ENCODE results near the gene RHOC.
"Not testable (repeated sequence)": the region's sequence is repeated elsewhere in the genome, so short reads cannot be mapped to it uniquely, and the experiment has no call there.

RHOC gene

DNA sequence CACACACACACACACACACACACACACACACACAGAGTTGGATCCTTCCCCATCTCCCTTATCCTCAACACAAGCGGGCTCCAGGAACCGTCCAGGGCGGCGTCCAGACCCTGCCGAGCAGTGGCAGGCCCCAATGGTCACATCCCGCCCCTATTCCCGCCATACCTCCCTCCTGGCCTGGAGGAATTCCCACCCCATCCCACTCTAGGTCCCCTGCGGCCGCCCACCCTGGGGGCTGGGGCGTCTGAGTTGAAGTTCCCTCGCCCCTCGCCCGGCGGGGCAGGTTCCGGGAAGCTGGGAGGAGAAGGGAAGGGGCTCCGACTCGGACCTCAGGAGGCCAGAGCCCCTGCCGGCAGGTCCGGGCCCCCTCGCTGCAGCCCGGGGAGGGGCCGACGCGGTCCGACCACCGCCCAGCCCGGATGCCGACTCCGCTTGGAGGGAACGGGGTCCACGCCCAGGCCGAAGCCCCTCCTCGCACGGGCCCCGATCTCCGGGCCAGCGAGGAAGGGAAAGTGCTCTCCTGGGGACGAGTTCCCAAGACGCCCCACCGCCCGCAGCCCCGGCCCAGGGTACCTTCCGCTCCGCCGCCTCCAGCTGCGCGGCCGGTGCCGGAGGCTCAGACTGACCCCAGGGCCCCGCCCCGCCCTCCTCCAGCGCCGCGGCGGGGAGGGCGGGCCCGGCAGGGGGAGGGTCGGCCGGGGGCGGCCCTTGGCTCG, at the start of gene RHOC:
Gene RHOC, minus strand, starts transcription at position 623 of the 716 bp plus-strand sequence. CDS start 3,328 bp downstream, outside the sequence.
- peak; percentile 88 for DNase-seq (ENCODE audit: low spot score)

DNA sequence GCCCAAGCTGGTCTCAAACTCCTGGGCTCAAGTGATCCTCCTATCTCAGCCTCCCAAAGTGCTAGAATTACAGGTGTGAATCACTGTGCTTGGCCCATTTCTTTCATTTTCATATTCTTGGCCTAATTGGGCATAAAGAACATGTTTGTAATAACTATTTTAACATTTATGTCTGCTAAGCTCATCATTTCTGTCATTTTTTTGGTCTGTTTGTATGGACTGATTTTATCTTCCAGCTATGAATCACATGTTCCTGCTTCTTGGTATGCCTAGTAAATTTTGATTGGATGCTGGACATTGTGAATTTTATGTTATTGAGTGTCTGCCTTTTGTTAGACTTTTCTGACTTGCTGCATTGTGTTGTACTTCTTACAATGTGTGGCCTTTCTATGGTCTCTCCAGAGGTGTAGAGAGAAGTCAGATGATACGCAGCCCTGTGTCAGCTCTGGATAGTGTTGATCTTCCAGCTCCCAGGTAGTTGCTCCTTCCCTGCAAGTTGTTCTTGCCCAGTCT, 47.2 kb upstream of the RHOC start:
- no peak for DNase-seq (ENCODE audit: low spot score)

DNA sequence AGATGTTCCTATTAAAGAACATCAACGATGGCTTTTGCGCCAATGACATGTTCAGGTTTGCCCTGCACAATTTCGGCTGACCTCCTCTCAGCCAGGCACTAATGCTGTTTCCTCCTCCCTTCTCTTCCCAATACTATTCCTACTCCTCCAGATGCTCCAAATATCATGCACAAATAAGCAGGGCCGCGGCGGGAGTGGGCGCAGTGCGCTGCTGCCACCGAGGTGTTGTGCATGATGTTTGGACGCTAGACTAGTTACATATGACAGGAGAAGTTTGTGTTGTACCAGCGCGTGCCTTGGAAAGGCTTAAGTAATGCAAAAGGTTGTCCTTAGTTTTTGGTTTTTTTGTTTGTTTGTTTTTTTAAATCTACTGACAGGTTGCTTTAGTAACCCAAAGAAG, 41.5 kb upstream of the RHOC start:
- DNase-seq (ENCODE audit: low spot score): no peak

DNA sequence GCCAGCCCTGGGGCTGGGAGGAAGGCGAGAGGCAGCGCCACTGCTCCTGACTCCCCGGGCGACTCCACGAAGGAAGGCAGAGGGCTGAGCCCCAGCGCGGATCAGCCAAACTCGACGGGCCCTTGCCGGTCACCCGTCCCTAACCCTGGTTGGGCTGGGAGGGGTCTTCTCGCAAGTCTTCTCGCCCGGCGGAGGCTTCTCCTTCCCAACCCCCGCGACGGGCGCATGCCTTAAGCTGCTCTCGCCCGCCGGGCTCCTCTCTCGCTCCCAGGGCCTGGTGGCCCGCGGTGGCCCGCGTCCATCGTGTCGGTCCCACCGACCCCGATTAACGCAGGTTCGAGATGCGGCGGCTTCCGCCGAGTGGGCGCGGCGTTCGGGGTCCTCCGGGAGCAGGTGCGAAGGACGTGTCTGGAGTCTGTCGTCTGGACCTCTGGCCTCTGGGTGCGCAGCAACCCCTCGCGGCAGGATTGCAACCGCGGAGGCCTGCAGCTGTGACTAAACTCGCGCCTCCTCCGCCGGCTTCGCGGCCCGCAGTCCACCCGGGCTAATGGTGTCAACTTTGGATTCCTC, 37.2 kb upstream of the RHOC start:
- peak; percentile 78 for DNase-seq (ENCODE audit: low spot score)

DNA sequence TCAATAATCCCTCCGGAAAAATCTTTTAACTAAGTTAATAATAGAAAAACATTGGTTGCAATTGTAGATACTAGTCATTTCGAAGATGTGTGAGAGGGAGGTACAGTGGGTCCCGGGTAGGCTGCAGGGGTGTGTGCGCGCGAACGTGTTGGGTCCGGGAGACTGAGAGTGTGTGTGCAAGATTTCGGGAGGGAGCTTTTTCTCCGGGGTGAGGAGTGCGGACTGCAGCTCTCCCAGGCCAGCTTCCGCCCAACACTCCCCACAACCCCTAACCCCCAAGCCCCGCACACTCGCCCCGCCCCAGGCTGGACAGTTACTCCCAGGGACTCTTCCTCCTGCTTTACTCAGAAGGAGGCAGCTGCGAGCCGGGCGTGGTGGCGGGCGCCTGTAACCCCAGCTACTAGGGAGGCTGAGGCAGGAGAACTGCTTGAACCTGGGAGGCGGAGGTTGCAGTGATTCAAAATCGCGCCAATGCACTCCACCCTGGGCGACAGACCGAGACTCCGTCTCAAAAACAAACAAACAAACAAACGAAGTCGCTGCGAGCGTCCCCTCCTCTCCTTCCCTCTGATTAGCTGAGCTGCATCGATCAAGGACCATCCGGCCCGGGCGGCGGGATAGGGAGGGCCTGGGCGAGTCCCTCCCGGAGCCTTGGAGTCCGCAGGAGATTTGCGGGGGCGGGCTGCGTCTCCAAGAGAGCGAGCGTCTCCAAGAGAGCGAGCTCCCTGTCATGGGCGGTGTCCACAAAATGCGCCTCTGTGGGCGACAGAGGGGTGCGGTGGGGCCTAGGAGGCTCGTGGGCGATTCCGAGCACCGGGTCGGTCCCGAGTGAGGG, 36.5 kb upstream of the RHOC start:
- no peak for DNase-seq (ENCODE audit: low spot score)

DNA sequence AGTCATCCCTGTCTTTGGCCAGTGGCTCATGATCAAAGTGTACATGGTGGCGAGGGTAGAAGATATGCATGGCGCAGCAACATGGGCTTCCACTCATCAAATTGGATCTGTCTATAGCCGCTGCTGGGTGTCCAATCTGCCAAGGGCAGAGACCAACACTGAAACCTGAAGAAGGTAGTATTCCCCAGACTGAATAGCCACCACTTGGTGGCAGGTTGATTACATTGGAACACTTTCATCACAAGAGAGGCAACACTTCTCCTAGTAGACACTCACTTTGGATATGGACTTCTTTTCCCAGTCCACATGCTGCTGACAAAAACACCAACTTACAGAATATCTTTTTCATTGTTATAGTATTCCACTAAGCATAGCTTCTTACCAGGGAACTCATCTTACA, 30.6 kb upstream of the RHOC start:
- no peak for DNase-seq (ENCODE audit: low spot score)

DNA sequence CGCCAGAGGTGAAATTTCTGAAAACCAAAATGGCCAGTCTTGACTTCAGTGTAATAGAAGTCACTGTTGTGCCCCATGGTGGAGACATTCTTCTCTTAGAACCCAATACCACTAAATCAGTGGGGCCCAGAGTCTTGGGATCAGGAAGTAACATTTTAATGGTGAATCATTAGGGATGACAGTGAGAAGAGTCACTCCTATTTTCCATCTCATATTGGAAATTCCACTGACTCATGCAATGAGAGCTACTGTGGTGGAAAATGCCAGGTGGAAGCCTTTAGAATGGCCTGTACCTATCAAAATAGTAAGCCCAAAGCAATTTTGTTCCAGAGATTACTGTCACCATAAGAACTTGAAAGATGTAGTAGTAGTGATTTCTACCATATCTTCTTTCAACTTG, 28.8 kb upstream of the RHOC start:
- DNase-seq (ENCODE audit: low spot score): peak; percentile 83

DNA sequence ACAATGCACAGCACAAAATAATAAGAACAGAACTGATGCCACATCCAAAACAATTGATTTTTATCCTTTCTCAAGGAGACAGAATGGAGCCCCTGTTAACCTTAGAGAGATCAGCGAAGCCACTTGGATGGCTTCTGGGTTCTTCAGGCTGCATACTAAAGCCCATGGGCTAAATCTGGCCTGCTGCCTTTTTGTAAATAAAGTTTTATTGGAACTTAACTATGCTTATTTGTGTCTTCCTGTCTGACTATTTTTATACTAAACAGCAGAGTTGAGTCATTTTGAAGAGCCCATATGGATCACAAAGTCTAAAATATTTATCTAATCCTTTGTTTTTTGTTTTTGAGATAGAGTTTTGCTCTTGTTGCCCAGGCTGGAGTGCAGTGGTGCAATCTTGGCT, 24.5 kb upstream of the RHOC start:
- no peak for DNase-seq (ENCODE audit: low spot score)

DNA sequence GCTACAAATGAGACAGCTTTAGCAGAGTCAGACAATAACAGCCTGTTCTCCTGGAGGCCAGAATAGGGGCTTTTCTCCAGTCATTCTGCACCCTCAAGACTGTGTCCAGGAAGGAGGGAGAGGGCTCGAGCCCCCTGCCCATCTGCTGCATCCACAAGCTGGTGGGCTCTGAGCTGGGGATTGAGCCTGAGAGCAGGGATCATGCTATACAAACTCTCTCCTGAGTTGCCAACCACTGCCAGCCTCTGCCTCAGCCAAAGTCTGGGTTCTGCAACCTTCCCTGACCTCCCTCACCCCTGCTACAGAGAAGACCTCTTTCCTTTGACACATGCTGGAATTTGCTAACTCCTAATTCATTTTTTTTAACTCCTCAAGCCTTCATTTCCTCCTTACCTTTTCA, 23.0 kb upstream of the RHOC start:
- no peak for DNase-seq (ENCODE audit: low spot score)

DNA sequence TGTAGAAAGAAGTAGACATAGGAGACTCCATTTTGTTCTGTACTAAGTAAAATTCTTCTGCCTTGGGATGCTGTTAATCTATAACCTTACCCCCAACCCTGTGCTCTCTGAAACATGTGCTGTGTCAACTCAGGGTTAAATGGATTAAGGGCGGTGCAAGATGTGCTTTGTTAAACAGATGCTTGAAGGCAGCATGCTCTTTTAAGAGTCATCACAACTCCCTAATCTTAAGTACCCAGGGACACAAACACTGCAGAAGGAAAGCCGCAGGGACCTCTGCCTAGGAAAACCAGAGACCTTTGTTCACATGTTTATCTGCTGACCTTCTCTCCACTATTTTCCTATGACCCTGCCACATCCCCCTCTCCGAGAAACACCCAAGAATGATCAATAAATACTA, 22.1 kb upstream of the RHOC start:
- not testable (repeated sequence) for DNase-seq (ENCODE audit: low spot score)

DNA sequence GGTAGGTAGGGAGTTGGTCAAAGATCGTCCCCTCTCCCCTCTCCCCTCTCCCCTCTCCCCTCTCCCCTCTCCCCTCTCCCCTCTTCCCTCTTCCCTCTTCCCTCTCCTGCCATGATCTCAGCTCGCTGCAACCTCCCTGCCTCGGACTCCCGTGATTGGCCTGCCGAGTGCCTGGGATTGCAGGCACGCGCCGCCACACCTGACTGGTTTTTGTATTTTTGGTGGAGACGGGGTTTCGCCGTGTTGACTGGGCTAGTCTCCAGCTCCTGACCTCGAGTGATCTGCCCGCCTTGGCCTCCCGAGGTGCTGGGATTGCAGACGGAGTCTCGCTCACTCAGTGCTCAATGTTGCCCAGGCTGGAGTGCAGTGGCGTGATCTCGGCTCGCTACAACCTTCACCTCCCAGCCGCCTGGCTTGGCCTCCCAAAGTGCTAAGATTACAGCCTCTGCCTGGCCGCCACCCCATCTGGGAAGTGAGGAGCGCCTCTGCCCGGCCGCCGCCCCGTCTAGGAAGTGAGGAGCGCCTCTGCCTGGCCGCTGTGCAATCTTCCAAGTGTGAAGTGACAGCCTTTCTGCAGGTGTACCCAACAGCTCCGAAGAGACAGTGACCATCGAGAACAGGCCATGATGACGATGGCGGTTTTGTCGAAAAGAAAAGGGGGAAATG, 21.5 kb upstream of the RHOC start:
- DNase-seq (ENCODE audit: low spot score): not testable (repeated sequence)

DNA sequence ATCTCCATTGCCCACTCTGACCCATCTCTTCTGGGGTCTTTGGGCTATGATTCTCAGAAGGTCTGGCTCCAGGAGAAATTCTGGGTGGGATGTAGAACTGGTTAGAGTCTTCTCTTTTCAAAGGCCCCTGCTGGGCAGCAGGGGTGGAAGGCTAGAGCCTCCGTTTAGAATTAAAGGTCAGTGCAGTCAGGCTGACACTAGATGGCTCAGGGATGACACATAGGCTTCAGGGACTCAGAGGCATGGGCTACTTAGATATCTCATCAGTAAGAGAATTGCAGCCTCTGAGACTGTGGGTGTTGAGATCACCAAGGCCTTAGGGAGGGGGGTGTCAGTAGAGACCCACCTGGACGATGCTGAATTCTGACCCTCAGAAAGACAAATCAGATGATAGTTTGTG, 20.8 kb upstream of the RHOC start:
- DNase-seq (ENCODE audit: low spot score): peak; percentile 45

DNA sequence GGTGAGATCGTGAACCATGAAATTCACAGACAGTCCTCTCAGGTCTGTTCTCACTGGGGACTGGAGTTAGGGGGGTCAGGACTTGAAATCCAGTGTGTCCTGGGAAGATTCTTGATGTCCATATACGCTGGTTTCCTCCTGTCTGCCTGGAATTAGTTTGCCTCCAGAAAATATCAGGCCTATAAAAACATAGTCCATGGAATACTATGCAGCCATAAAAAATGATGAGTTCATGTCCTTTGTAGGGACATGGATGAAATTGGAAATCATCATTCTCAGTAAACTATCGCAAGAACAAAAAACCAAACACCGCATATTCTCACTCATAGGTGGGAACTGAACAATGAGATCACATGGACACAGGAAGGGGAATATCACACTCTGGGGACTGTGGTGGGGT, 17.3 kb upstream of the RHOC start:
- not testable (repeated sequence) for DNase-seq (ENCODE audit: low spot score)

DNA sequence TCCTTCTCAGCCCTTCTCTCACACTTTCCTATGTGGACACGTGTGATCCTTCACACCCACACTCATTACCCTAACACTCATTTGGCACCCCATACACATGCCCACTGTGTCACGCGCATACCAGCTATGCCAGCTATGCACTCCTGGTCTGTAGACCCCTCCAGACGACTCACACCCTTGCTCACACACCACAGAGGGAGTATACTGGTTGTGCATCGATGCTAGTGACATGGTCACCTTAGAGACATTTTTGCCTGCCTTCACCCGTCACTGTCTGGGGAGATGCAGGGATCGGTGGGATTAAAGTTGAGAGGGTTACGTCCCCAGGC, 16.5 kb upstream of the RHOC start:
- DNase-seq (ENCODE audit: low spot score): no peak

DNA sequence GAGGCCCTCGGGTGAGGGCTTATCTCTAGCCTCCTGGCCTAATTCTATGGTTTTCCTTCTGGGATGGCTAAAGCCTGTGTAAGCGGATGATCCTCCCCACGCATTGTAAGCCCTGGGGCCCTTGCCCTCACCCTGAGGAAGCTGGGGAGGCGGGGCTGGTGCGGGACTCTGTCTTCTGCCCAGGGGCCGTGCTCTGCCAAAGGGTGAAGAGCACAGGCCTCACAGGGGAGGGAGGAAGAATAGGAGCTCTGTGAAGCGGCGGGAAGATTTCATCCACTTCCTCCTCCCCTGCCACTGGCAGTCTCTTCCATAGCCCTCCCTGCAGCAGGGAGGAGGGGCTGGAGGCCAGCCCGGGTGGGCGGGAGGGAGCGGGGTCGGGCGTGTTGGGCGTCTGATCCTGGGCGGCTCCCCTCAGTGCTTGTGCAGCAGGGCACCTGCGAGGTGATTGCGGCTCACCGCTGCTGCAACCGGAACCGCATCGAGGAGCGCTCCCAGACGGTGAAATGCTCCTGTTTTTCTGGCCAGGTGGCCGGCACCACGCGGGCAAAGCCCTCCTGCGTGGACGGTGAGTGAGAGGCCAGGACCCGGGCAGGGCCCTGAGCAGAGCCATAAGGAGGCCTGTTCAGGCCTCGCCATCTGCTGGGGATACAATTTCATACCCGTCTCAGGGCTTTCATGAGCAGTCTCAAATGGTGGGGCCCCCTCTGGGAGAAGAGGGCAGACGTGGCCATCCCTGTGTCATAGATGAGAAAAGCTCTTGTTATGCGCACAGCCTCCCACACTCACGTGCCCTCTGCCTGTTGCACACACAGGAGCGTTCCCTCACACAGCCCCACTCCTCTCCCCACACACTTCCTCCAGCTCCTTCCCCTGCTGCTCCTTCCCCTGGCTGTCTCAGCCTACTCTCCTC, 15.9 kb upstream of the RHOC start:
- DNase-seq (ENCODE audit: low spot score): no peak

DNA sequence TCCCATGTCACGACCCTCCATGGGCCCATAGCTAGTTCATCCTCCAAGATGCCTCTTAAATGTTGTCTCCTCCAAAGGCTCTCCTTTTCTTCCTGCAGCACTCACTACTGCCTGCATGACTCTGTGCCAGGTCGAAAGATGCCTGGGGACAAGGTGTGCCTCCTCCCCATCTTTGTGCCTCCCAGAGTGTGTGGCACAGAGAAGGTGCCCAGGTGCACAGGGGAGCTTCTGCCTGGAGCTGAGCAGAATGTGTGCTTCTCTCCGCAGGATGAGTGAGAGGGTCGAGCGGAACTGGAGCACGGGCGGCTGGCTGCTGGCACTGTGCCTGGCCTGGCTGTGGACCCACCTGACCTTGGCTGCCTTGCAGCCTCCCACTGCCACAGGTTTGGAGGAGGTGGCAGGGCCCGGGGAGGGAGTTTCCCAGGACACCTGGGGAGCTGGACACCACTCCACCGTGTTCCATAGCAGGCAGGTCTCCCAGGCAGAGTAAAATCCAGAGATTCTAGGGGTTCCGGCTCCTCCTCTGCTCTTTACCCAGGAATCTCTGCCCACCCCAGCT, 15.1 kb upstream of the RHOC start:
- no peak for DNase-seq (ENCODE audit: low spot score)

DNA sequence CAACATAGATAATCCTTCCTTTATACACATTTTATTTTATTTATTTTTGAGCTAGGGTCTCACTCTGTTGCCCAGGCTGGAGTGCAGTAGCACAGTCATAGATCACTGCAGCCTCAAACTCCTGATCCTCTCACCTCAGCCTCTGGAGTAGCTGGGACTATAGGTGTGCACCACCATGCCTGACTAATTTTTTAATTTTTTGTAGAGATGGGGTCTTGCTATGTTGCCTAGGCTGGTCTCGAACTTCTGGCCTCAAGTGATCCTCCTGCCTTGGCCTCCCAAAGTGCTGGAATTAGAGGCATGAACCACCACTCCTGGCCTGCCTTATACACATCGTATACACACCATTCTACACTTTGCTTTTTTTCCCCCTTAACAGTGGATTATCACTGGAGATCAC, 14.4 kb upstream of the RHOC start:
- not testable (repeated sequence) for DNase-seq (ENCODE audit: low spot score)

DNA sequence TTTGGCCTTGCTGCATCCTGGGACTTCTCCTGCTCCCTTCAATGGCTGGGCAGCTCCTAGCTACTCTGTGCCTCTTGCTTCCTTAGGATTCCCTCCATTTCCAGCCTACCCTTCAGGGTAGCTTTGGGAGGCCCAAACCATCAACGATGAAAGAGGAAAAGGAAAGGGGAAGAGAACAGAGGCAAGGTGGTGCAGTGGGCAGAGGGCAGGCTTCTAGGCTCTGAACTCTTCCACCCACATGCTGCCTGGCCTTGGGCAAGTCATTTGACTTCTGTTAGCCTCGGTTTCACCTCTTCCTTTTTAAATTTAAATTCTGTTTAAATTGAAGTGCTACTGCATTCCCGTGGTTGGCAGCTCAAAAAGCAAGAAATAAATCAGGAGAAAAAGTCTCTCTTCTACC, 13.9 kb upstream of the RHOC start:
- DNase-seq (ENCODE audit: low spot score): no peak

DNA sequence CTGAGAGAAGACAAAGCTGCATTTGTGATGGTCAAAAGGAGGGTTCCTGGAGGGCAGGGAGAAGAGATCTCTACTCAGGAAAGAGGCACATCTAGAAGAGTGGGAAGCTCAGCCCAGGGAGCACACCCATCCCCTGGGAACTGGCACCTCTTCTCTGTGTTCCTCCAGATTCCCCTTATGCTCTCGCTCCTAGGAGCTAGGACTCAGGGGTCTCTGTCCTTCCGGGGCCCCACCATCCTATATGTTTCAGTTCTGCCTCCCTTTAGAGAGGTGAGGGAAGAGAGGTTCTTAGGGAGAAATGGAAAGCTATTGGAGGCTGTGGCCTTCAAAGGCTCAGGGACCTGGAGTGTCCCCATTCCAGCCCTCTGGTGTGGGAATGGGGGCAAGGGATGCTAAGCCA, 12.8 kb upstream of the RHOC start:
- DNase-seq (ENCODE audit: low spot score): no peak

DNA sequence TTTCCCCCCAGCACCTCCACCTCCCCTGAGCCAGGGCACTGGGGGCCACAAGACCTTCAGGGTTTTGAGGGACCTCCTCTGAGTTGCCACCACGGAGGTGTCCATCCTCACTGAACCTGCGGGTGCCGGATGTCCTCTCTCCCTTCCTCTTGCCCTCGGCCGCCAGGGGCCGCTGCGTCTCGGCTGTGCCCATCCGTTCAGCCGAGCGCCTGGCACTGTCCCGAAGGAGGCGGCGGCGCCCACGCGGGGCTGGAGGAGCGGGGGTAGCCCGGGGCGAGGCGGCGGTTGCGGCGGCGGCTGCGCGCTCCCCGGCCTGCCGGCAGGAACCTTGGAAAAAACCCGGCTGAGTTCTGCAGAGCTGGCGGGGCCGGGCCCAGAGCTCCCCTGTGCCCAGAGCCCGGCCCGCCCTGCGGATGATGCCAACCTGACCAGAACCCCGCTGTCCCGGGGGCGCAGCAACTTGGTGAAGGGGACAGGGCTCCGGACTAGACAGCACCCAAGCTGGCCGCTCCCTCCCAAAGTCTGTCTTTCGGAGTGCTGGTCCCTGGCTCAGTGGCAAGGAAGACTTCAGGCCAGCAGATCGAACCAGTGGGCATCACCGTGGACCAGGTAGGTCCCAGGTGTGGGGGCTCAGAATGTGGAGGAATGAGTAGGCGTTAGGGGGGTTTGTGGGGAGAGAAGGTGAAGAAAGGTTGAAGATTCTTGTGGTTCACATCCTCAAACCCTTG, 11.9 kb upstream of the RHOC start:
- DNase-seq (ENCODE audit: low spot score): peak; percentile 81
